ENCODE measurements around the gene RAB36. TPM values are rescaled to one million over a fixed set of nuclear protein-coding genes. Genes with fewer than 3 reads are reported as not detected.

RAB36 gene
- total RNA-seq, 3 donors from 2014 or later (not counting 1 experiment from before 2014, with no cell fraction given), result 1.7 to 2.9 (median 2.6) TPM

DNA sequence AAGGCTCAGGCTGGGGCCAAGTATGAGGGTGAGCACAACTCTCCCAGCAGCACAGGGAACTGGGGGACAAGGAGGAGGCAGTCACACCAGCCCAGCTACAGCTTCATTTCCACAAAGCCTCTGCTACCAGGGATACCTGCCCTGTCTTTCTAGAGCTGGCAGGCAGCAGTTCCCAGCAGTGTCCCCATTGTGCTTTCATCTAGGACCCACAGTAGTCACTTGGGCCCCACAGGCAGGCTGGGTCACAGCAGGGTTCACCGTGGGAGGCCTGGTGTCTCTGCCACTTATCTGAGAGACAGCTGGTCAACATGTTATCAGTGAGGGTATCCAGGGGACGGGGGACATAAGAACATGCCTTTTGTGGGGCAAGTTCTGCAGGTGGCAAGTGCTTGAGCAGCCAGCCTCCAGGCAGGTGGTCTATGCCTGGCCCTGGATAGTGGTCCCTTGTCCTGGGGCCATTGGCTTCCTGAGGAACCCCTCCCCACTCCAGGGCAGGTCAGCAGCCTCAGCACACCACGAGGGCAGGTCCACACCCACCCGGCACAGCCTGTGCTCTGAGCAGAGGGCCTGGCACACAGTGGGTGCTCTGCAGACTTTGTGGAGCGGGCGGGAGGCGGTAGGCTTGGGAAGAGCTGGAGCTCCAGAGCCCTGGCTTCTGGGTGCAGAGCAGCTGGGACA, 45.0 kb upstream of the RAB36 start:
- WGBS (ENCODE audit: insufficient coverage), result 87% methylated on average over 7 of the region's 7 CpGs
- no peak for ATAC-seq
- intact Hi-C loops (cut with micrococcal nuclease), result no loop called here

GRCh38 chr22:23101524-23101923, 43.8 kb upstream of the RAB36 start:
- H3K27ac ChIP-seq (ENCODE audit: low read length), result no peak overlapping the region
- no peaks in the 10 kb centered on the region for H3K27me3 ChIP-seq (ENCODE audit: control insufficient read depth, insufficient read depth, low read length)
- no peaks in the 10 kb centered on the region for H3K9me3 Mint-ChIP-seq
- H3K27me3 Mint-ChIP-seq (ENCODE audit: low read depth in 2 of 2), result no peaks in the 10 kb centered on the region
- H3K36me3 Mint-ChIP-seq, result no peaks in the 10 kb centered on the region
- H3K4me3 Mint-ChIP-seq, result no peak overlapping the region
- intact Hi-C loops (cut with micrococcal nuclease), result no loop called here
- H3K4me1 Mint-ChIP-seq, result no peaks in the 10 kb centered on the region
- H3K4me3 ChIP-seq (ENCODE audit: low read length), result no peak overlapping the region
- no peaks in the 10 kb centered on the region for H3K9me3 ChIP-seq (ENCODE audit: control insufficient read depth, insufficient read depth, low read length)
- H3K36me3 ChIP-seq (ENCODE audit: control insufficient read depth, insufficient read depth, low read length), result no peaks in the 10 kb centered on the region
- DNase-seq, result no peak
- no peaks in the 10 kb centered on the region for H3K4me1 ChIP-seq (ENCODE audit: control insufficient read depth, insufficient read depth, low read length)
- no peak for TF ChIP-seq CTCF (IDR thresholded peaks at IDR 0.05)
- ATAC-seq, result no peak
- no peak overlapping the region for H3K27ac Mint-ChIP-seq
- 91% methylated on average over 3 of the region's 3 CpGs for WGBS (ENCODE audit: insufficient coverage)

More for the DNA sequence above, 45.0 kb upstream of the RAB36 start:
- Mint-ChIP-seq H3K27me3 (ENCODE audit: low read depth in 2 of 2) (no peaks in the 10 kb centered on the region), H3K4me3 (no peak overlapping the region), H3K36me3 (no peaks in the 10 kb centered on the region), H3K9me3 (no peaks in the 10 kb centered on the region), H3K4me1 (no peaks in the 10 kb centered on the region), H3K27ac (no peak overlapping the region)
- no peaks in the 10 kb centered on the region for H3K9me3 ChIP-seq (ENCODE audit: control insufficient read depth, insufficient read depth, low read length)
- no peaks in the 10 kb centered on the region for H3K36me3 ChIP-seq (ENCODE audit: control insufficient read depth, insufficient read depth, low read length)
- H3K4me1 ChIP-seq (ENCODE audit: control insufficient read depth, insufficient read depth, low read length), result no peaks in the 10 kb centered on the region
- H3K4me3 ChIP-seq (ENCODE audit: low read length), result no peak overlapping the region
- no peak overlapping the region for H3K27ac ChIP-seq (ENCODE audit: low read length)
- no peaks in the 10 kb centered on the region for H3K27me3 ChIP-seq (ENCODE audit: control insufficient read depth, insufficient read depth, low read length)
- DNase-seq, result no peak
- no peak for TF ChIP-seq CTCF (IDR thresholded peaks at IDR 0.05)

DNA sequence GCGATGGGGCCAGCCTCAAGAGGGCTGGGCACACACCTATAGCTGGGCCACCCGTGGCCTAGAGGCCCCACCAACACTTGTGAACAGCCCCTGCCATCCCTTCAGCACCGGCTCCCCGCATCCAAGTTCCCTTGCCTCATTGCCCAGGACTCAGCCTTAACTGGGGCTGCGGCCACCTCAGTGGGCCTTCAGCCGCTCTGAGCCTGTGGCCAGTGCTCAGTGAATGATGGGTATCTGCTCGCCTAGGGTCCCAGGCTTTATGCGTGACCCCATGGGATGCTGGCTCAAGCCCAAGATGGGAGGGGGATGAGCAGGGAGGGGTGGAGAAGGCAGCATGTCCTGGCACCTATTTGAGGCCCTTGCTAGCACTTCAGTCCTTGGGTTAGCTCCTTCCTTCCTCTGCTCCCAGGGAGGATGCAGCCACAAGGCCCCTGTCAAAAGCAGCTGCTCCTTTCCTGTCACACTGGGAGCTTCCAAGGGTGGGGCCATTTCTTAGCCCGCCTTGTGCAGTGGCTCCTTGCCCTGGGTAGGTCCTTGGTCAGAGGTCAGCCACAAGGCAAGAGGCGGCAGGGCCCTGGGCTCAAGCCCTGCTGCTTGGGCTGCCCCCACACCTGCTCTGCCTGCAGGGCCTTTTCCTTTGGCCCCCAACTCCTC, 43.1 kb upstream of the RAB36 start:
- Mint-ChIP-seq H3K4me1 (no peaks in the 10 kb centered on the region), H3K4me3 (no peak overlapping the region), H3K27ac (no peak overlapping the region), H3K36me3 (no peaks in the 10 kb centered on the region), H3K27me3 (ENCODE audit: low read depth in 2 of 2) (no peaks in the 10 kb centered on the region), H3K9me3 (no peaks in the 10 kb centered on the region)
- H3K9me3 ChIP-seq (ENCODE audit: control insufficient read depth, insufficient read depth, low read length), result no peaks in the 10 kb centered on the region
- no peak overlapping the region for H3K27ac ChIP-seq (ENCODE audit: low read length)
- no peaks in the 10 kb centered on the region for H3K27me3 ChIP-seq (ENCODE audit: control insufficient read depth, insufficient read depth, low read length)
- 95% methylated on average over 10 of the region's 10 CpGs for WGBS (ENCODE audit: insufficient coverage)
- no peaks in the 10 kb centered on the region for H3K4me1 ChIP-seq (ENCODE audit: control insufficient read depth, insufficient read depth, low read length)
- TF ChIP-seq CTCF (IDR thresholded peaks at IDR 0.05), result no peak
- DNase-seq (no peak), ATAC-seq (no peak)
- no peak overlapping the region for H3K4me3 ChIP-seq (ENCODE audit: low read length)
- H3K36me3 ChIP-seq (ENCODE audit: control insufficient read depth, insufficient read depth, low read length), result no peaks in the 10 kb centered on the region
- intact Hi-C loops (cut with micrococcal nuclease), result no loop called here
